CD8-positive, alpha-beta memory T cell (primary cell): ENCODE measurements around the gene PDCD1. TPM values are rescaled to one million over a fixed set of nuclear protein-coding genes. Genes with fewer than 3 reads are reported as not detected.

Experiments
- CTCF ChIA-PET: fragments of 350-600 bp; sonication (Branson Sonifier 250); formaldehyde crosslinking; loops from one replicate; lab custom pipeline; 2021; ENCODE audit warnings: antibody characterized with exemption; lab: Charles Lee
- POLR2A ChIA-PET: fragments of 350-600 bp; sonication (Branson Sonifier 250); formaldehyde crosslinking; loops from one replicate; lab custom pipeline; 2021; ENCODE audit warnings: antibody characterized with exemption; lab: Charles Lee
- DNase-seq, 5 donors: peaks; one replicate each; pipeline versions ENCODE4 v3.0.0 to v3.0.0-alpha.2; 2020 to 2022; ENCODE audit warnings: mixed read lengths in 1 of 5
- H3K27ac ChIP-seq: one replicate; pipeline ENCODE4 v1.7.0; 2013; ENCODE audit warnings: low read depth, mild to moderate bottlenecking, low read length, moderate library complexity
- H3K27me3 ChIP-seq: 2 replicates; pipeline ENCODE4 v1.7.0; 2013; ENCODE audit warnings: low read length, mild to moderate bottlenecking; ENCODE audit not compliant: insufficient read depth, poor library complexity, severe bottlenecking
- H3K36me3 ChIP-seq: 2 replicates; pipeline ENCODE4 v1.7.0; 2013; ENCODE audit warnings: mild to moderate bottlenecking, low read length, moderate library complexity; ENCODE audit not compliant: insufficient read depth
- H3K4me1 ChIP-seq: 2 replicates; pipeline ENCODE4 v1.7.0; 2013; ENCODE audit warnings: mild to moderate bottlenecking, low read length, moderate library complexity; ENCODE audit not compliant: insufficient read depth
- H3K4me3 ChIP-seq: 2 replicates; pipeline ENCODE4 v1.7.0; 2013; ENCODE audit warnings: mild to moderate bottlenecking, low read length
- H3K9me3 ChIP-seq: 2 replicates; pipeline ENCODE4 v1.7.0; 2013; ENCODE audit warnings: mild to moderate bottlenecking, low read length
- H3K27ac Mint-ChIP-seq, 8 donors: one replicate each; pipeline ENCODE4 v1.8.0; 2020 to 2021; ENCODE audit warnings: mixed read lengths in 8 of 8, mild to moderate bottlenecking in 6 of 8, inconsistent platforms in 3 of 8, moderate library complexity in 3 of 8
- H3K27me3 Mint-ChIP-seq, 2 donors: one replicate each; pipeline ENCODE4 v1.8.0; 2020 to 2021; ENCODE audit warnings: mixed read lengths in 2 of 2, mild to moderate bottlenecking in 1 of 2, moderate library complexity in 1 of 2
- H3K36me3 Mint-ChIP-seq, 3 donors: one replicate each; pipeline ENCODE4 v1.8.0; 2020 to 2021; ENCODE audit warnings: mixed read lengths in 3 of 3, inconsistent platforms in 1 of 3, mild to moderate bottlenecking in 1 of 3
- H3K4me1 Mint-ChIP-seq, 3 donors: one replicate each; pipeline ENCODE4 v1.8.0; 2020 to 2021; ENCODE audit warnings: mixed read lengths in 3 of 3, inconsistent platforms in 1 of 3, mild to moderate bottlenecking in 1 of 3
- H3K4me3 Mint-ChIP-seq, 7 donors: one replicate each; pipeline ENCODE4 v1.8.0; 2020 to 2021; ENCODE audit warnings: mixed read lengths in 7 of 7, mild to moderate bottlenecking in 6 of 7, moderate library complexity in 4 of 7, inconsistent platforms in 2 of 7
- H3K9me3 Mint-ChIP-seq, 5 donors: one replicate each; pipeline ENCODE4 v1.8.0; 2020 to 2022; ENCODE audit warnings: mixed read lengths in 5 of 5, mild to moderate bottlenecking in 3 of 5, moderate library complexity in 2 of 5, inconsistent platforms in 1 of 5
- polyA plus RNA-seq: library from polyadenylated mRNA; unstranded; fragments of 300-500 nt; fragmentation: Illumina TruSeq; gene quantifications from one replicate; pipeline ENCODE4 v1.2.3, GENCODE V29; 2021
- total RNA-seq, 2 experiments: library from RNA; stranded (reverse); gene quantifications; one replicate each; pipeline ENCODE4 v1.2.3, GENCODE V29; 2021

Gene PDCD1
- total and polyA plus RNA-seq, 3 experiments from 2014 or later: 34.3 to 41.8 (median 39.3) TPM

DNA sequence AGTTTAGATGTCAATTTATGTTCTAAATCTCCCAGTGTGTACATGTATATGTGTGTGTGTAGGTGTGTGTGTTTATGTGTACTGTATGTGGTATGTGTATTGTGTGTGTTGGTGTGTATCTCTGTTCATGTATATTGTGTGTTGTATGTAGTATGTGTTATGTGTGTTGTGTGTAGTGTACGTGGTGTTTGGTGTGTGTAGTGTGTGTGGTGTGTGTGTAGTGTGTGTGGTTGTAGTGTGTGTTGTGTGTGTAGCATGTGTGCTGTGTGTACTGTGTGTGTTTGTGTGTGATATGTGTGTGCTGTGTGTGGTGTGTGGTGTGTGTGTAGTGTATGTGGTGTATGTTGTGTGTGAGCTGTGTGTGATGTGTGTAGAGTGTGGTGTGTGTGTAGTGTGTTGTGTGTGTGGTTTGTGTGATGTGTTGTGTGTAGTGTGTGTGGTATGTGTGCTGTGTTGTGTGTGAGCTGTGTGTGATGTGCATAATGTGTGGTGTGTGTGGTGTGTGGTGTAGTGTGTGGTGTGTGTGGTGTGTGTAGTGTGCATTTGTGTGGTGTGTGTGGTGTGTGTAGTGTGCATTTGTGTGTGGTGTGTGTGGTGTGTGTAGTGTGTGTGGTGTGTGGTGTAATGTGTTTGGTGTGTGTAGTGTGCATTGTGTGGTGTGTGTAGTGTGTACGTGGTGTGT is 5.6 kb upstream of the PDCD1 start:
- Mint-ChIP-seq H3K9me3 (peaks cover 0 to 2% (median 0%) of the 10 kb centered on the region in 5 donors), H3K36me3 (peaks cover 0 to 4% (median 0%) of the 10 kb centered on the region in 3 donors), H3K4me1 (peaks cover 73 to 96% (median 86%) of the 10 kb centered on the region in 3 donors), H3K4me3 (peak overlapping the region; percentile 43 to 80 (median 69)), H3K27ac (peak overlapping the region; percentile 66 to 98 (median 92)), H3K27me3 (peaks cover 0 to 4% of the 10 kb centered on the region in 2 donors)
- H3K9me3 ChIP-seq: no peaks in the 10 kb centered on the region
- no peak for DNase-seq
- CTCF ChIA-PET: no interaction called here
- H3K4me3 ChIP-seq: no peak overlapping the region
- POLR2A ChIA-PET: no interaction called here
- H3K27ac ChIP-seq: no peak overlapping the region
- no peaks in the 10 kb centered on the region for H3K36me3 ChIP-seq
- H3K4me1 ChIP-seq: peaks cover 95% of the 10 kb centered on the region
- H3K27me3 ChIP-seq: no peaks in the 10 kb centered on the region

DNA sequence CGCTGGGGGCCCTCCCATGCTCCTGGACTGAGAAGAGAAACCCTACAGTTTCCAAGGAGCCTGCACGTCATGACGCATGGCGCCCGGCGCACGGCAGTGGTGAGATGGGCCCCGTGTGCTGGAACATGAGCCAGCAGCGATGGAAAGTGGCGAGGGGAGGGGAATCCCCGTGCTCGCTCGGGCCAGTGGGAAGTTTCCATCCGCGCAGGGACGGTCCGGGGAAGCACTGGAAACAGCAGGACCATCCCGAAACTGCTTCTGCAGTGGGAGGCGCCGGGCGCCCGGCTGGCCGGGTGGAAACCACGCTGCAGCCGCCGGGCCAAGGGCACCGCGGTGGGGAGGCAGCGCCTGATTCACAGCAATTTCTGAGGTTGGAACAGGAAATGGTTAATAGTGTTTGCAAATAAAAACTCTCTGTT is 4.9 kb upstream of the PDCD1 start:
- no peaks in the 10 kb centered on the region for H3K36me3 ChIP-seq
- peaks cover 0 to 4% of the 10 kb centered on the region in 2 donors for H3K27me3 Mint-ChIP-seq
- POLR2A ChIA-PET: no interaction called here

DNA sequence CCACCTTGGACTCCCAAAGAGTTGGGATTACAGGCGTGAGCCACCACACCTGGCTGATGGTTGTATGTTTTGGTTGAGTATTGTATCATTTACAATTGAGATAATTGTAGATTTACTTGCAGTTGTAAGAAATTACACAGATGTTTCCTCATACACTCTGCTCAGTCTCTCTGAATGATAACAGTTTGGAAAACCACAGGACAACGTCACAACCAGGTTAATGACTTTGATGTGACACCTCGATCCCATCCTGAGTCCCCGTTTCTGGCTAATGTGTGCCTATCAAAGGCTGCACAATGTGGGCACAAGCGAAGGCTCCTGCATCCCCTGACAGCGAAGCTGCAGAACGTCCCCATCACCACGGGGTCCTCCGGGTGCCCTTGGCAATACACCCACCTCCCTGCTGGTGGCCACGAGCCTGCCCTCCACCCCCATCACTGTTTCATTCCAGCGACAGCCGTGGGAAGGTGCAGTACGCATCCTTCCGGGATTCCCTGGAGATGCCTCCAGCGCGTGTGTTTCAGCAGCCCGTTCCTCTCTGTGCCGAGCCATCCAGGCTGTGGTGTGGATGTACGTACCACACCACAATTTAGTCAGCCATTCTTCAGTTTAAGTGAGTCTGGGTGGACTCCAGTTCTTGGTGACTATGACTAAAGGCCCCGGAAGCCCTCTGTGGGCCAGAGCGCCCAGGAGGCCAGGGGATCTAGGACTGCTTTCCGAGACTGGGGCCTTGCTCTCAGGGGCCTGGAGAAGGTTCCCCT is 4.3 kb upstream of the PDCD1 start:
- H3K9me3 Mint-ChIP-seq: peaks cover 0 to 2% (median 0%) of the 10 kb centered on the region in 5 donors
- ChIA-PET POLR2A (no interaction called here), CTCF (no interaction called here)
- H3K4me1 Mint-ChIP-seq: peaks cover 63 to 91% (median 75%) of the 10 kb centered on the region in 3 donors
- H3K27me3 Mint-ChIP-seq: peaks cover 0 to 4% of the 10 kb centered on the region in 2 donors
- H3K4me3 Mint-ChIP-seq: peak overlapping the region; percentile 43 to 94 (median 69)
- Histone ChIP-seq H3K27ac (peak overlapping the region; percentile 25), H3K27me3 (no peaks in the 10 kb centered on the region), H3K4me3 (peak overlapping the region; percentile 25), H3K36me3 (no peaks in the 10 kb centered on the region), H3K9me3 (no peaks in the 10 kb centered on the region), H3K4me1 (peaks cover 97% of the 10 kb centered on the region)
- H3K27ac Mint-ChIP-seq: peak overlapping the region; percentile 50 to 98 (median 91)
- H3K36me3 Mint-ChIP-seq: peaks cover 0 to 4% (median 0%) of the 10 kb centered on the region in 3 donors
- no peak for DNase-seq

More for the DNA sequence above, 4.9 kb upstream of the PDCD1 start:
- peaks cover 0 to 4% (median 0%) of the 10 kb centered on the region in 3 donors for H3K36me3 Mint-ChIP-seq
- peak overlapping the region; percentile 50 to 98 (median 94) for H3K27ac Mint-ChIP-seq
- Histone ChIP-seq H3K4me3 (peak overlapping the region; percentile 25), H3K27me3 (no peaks in the 10 kb centered on the region), H3K27ac (peak overlapping the region; percentile 25), H3K9me3 (no peaks in the 10 kb centered on the region), H3K4me1 (peaks cover 97% of the 10 kb centered on the region)
- peak in 4 of 5 donors; percentile 45 to 66 (median 49) for DNase-seq
- H3K4me1 Mint-ChIP-seq: peaks cover 66 to 92% (median 78%) of the 10 kb centered on the region in 3 donors
- CTCF ChIA-PET: no interaction called here
- H3K9me3 Mint-ChIP-seq: peaks cover 0 to 2% (median 0%) of the 10 kb centered on the region in 5 donors
- H3K4me3 Mint-ChIP-seq: peak overlapping the region; percentile 43 to 94 (median 69)

DNA sequence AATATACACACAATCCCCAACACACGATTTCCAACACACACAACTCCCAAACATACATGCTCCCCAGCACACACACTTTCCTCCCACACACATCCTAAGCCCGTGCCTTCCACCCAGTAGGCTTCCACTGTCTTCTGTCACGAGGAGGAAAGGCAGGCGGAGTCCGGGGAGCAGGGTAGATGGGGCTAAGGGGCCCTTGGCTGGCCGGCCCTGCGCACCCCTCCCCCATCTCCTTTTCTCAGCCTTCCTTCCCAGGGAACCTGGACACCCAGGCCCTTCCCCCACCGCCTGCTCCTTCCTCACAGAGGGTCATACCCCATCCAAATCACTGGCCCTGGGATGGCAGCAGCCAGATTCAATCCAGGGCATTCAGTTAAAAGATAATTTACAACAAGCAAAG is 3.4 kb upstream of the PDCD1 start:
- no peaks in the 10 kb centered on the region for H3K9me3 ChIP-seq

DNA sequence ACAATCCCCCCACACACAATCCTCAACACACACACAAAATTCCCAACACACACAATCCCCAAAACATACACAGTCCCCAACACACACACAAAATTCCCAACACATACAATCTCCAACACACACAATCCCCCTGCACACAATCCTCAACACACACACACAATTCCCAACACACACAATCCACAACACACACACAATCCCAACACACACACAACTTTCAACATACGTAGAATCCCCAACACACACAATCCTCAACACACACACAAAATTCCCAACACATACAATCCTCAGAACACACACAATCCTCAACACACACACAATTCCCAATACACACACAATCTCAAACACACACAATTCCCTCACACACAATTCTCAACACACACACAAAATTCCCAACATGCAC is 2.6 kb upstream of the PDCD1 start:
- no peaks in the 10 kb centered on the region for H3K36me3 ChIP-seq
- no peak overlapping the region for H3K4me3 ChIP-seq
- no peak for DNase-seq
- peaks cover 80% of the 10 kb centered on the region for H3K4me1 ChIP-seq
- Mint-ChIP-seq H3K27me3 (peaks cover 0 to 4% of the 10 kb centered on the region in 2 donors), H3K4me1 (peaks cover 63 to 88% (median 73%) of the 10 kb centered on the region in 3 donors), H3K36me3 (peaks cover 0 to 4% (median 0%) of the 10 kb centered on the region in 3 donors), H3K4me3 (peak overlapping the region; percentile 29 to 80 (median 64)), H3K27ac (peak overlapping the region; percentile 75 to 92 (median 90)), H3K9me3 (peaks cover 0 to 2% (median 0%) of the 10 kb centered on the region in 5 donors)
- POLR2A ChIA-PET: no interaction called here
- no peaks in the 10 kb centered on the region for H3K27me3 ChIP-seq
- no peak overlapping the region for H3K27ac ChIP-seq
- H3K9me3 ChIP-seq: no peaks in the 10 kb centered on the region
- CTCF ChIA-PET: no interaction called here

More for the DNA sequence above, 3.4 kb upstream of the PDCD1 start:
- Histone ChIP-seq H3K36me3 (no peaks in the 10 kb centered on the region), H3K4me3 (no peak overlapping the region), H3K27me3 (no peaks in the 10 kb centered on the region), H3K4me1 (peaks cover 88% of the 10 kb centered on the region), H3K27ac (no peak overlapping the region)
- Mint-ChIP-seq H3K27me3 (peaks cover 0 to 4% of the 10 kb centered on the region in 2 donors), H3K27ac (peak overlapping the region in 7 of 8 donors; percentile 52 to 92 (median 89)), H3K4me1 (peaks cover 58 to 85% (median 68%) of the 10 kb centered on the region in 3 donors), H3K4me3 (peak overlapping the region in 5 of 7 donors; percentile 43 to 94 (median 69)), H3K9me3 (peaks cover 0 to 2% (median 0%) of the 10 kb centered on the region in 5 donors), H3K36me3 (peaks cover 0 to 4% (median 0%) of the 10 kb centered on the region in 3 donors)
- ChIA-PET POLR2A (no interaction called here), CTCF (no interaction called here)
- DNase-seq: no peak

DNA sequence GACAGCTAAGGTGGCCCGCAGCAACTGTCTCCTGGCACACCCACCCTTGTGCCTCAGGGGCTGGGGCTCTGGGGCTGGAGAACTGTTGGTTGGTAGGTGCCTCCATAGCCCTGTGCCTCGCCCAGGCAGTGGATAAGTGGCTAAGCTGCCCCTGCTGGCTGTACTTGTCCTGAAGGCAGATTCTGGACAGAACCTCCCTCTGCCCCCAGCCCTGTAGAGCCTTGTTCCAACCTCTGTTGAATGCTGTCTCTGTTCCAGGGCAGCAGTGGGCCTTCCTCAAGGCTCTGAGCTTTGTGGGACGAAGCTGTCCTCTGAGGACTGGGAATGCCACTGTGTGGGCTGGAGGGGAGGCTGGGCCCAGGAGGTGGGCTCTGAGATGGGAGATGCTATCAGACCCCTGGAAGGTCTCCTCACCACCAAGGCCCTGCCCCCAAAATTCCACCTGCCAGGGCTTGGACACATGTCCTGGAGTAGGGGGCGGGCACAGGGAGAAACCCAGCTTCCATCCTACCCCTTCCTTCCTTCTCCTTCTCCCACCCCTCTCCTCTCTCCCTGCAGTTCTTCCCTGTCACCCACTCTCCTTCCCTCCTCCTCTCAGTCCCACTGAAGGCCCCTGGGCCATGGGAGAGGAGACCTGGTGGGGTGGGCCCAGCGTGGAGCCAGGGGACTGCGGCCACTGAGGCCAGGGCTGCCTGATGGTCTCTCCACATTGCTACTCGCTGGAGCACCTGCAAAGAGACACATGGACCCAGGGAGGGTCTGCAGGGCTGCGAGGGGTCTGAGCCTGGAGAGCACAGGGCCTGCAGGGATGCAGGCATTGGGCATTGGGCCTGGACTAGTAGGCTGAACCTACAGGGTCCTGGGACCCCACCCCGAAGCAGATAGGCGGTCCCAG is 1.7 kb upstream of the PDCD1 start:
- H3K36me3 ChIP-seq: no peaks in the 10 kb centered on the region
- Mint-ChIP-seq H3K4me1 (peaks cover 61 to 87% (median 73%) of the 10 kb centered on the region in 3 donors), H3K36me3 (peaks cover 0 to 3% (median 2%) of the 10 kb centered on the region in 3 donors), H3K27me3 (peaks cover 0 to 1% of the 10 kb centered on the region in 2 donors), H3K9me3 (no peaks in the 10 kb centered on the region), H3K4me3 (peak overlapping the region; percentile 89 to 99 (median 92)), H3K27ac (peak overlapping the region; percentile 89 to 98 (median 97))
- ChIA-PET POLR2A (interaction anchor here (1.2 to 3.4 kb wide), 3 partner anchors 8 to 158 kb away, joined by 7 to 30 read pairs (median 10); partner anchors contain the start of genes ING5 and RTP5), CTCF (interaction anchor here (1.3 to 4.3 kb wide), 5 partner anchors 8 to 21 kb away, joined by 3 to 23 read pairs (median 4); no protein-coding TSS in a partner anchor)
- no peaks in the 10 kb centered on the region for H3K27me3 ChIP-seq
- no peaks in the 10 kb centered on the region for H3K9me3 ChIP-seq
- peaks cover 73% of the 10 kb centered on the region for H3K4me1 ChIP-seq
- peak overlapping the region; percentile 28 for H3K27ac ChIP-seq
- DNase-seq: no peak
- H3K4me3 ChIP-seq: peak overlapping the region; percentile 60
